ENCODE measurements around the gene RBPJL.

The RBPJL gene

GRCh38 chr20:45363611-45364492 is 57.2 kb downstream of the RBPJL start:
- no peak for DNase-seq

GRCh38 chr20:45365444-45365970 is 58.9 kb downstream of the RBPJL start:
- DNase-seq, result no peak

GRCh38 chr20:45366192-45366591 is 59.6 kb downstream of the RBPJL start:
- no peak for DNase-seq

GRCh38 chr20:45366631-45367030 is 60.0 kb downstream of the RBPJL start:
- DNase-seq, result no peak

GRCh38 chr20:45367126-45367525 is 60.5 kb downstream of the RBPJL start:
- no peak for DNase-seq
